IPS-18a (cell line): ENCODE data around the gene CDK14.

Experiments
- H3K27ac ChIP-seq: one replicate; pipeline ENCODE4 v1.5.1; 2013; ENCODE audit warnings: low read length
- H3K27me3 ChIP-seq: one replicate; pipeline ENCODE4 v1.6.1; 2013; ENCODE audit warnings: mild to moderate bottlenecking, low read length; ENCODE audit not compliant: control insufficient read depth, insufficient read depth
- H3K36me3 ChIP-seq: one replicate; pipeline ENCODE4 v1.6.1; 2013; ENCODE audit warnings: low read depth, low read length; ENCODE audit not compliant: control insufficient read depth
- H3K4me1 ChIP-seq: one replicate; pipeline ENCODE4 v1.6.1; 2013; ENCODE audit warnings: low read depth, low read length; ENCODE audit not compliant: control insufficient read depth
- H3K4me3 ChIP-seq: one replicate; pipeline ENCODE4 v1.5.1; 2013; ENCODE audit warnings: low read length
- H3K9ac ChIP-seq: one replicate; pipeline ENCODE4 v1.6.1; 2013; ENCODE audit warnings: mild to moderate bottlenecking, low read length, moderate library complexity
- H3K9me3 ChIP-seq: one replicate; pipeline ENCODE4 v1.6.1; 2013; ENCODE audit warnings: low read depth, low read length; ENCODE audit not compliant: control insufficient read depth

Gene CDK14

DNA sequence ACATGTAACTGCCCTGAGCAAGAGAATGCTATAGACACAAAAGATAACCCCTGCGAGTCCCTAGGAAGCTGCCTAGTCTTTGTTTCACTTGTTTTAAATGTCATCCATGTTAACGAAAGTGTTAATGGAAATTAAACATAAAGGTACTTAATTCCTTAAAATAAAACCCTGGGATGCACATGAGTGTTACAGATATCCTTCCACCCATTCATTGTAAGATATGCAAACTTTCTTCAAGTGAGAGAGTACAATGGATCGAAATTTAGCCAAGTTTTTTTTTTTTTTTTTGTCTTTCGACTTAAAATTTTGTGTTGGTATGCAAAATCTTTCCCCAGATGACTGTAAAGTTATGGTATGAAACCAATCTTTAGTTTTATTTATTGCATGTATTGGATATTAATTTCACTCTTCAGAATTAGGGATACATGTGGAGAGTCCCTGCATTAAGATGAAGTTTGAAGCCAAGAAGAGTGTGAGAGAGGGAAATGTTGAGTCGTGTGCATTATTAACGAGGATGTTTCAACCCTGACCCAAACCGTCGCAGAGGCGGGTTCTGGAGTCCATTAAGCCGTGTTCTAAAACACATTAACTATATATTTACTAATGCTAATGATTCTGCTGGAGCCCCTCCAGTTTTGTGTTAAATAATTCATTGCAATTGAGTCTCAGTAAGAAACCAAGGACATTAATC, 1.6 kb downstream of the CDK14 start:
- Histone ChIP-seq H3K9ac (peak overlapping the region; percentile 75), H3K27me3 (peaks cover 8% of the 10 kb centered on the region), H3K4me1 (peaks cover 2% of the 10 kb centered on the region), H3K4me3 (peak overlapping the region; percentile 76), H3K27ac (no peak overlapping the region), H3K36me3 (no peaks in the 10 kb centered on the region), H3K9me3 (no peaks in the 10 kb centered on the region)

DNA sequence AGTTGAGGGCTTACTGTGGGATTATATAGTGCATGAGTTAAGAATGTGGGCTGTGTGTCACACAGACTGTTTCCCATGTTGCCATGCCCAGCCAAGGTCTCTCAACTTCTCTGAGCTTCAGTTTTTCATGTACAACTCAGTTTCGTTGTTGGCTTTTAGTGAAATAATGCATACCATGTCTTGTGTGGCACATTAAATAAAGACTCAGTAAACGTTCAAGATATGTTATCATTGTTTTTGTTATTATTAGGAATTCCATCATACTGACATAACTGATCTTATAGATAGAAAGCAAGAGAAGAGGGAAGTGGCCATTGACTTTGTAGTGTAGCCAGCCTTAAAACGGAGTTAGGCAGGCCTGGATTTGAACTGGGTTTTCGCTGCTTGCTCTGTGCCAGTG, 2.9 kb downstream of the CDK14 start:
- no peak overlapping the region for H3K27ac ChIP-seq
- H3K4me1 ChIP-seq, result peaks cover 2% of the 10 kb centered on the region
- H3K4me3 ChIP-seq, result no peak overlapping the region
- H3K9me3 ChIP-seq, result no peaks in the 10 kb centered on the region
- peaks cover 8% of the 10 kb centered on the region for H3K27me3 ChIP-seq
- H3K36me3 ChIP-seq, result no peaks in the 10 kb centered on the region
- H3K9ac ChIP-seq, result no peak overlapping the region

DNA sequence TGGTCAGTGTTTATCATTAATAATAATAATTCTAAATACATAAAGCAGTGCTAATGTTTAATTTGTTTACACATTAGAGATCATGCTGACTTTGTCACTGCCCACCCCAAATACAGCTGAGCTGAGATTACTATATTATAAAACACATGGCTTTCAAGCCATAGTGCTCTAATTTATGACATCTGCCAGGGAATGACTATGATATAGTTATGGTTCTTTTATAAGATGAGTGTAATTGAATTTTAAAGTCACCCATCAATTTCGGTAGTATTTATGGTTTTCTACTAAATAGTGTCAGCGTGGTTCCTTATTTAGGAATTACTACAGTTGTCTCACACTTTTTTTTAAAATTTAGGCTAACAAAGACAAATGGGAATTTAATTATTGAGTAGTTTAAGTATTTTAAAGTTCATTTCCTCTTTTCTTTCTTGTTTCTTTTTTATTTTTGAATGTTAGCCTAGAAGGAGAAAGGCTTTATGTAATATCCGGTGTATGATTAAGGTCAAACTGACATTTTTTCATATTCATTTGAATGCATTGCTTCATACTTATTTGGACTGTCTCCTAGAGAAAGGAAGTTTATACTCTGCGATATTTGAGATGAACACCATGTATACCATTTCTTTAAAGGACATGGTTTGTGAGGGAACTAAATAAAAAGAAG, 3.9 kb downstream of the CDK14 start:
- Histone ChIP-seq H3K4me1 (peaks cover 5% of the 10 kb centered on the region), H3K9ac (no peak overlapping the region), H3K9me3 (no peaks in the 10 kb centered on the region), H3K27me3 (peaks cover 8% of the 10 kb centered on the region), H3K27ac (no peak overlapping the region), H3K4me3 (no peak overlapping the region), H3K36me3 (no peaks in the 10 kb centered on the region)

DNA sequence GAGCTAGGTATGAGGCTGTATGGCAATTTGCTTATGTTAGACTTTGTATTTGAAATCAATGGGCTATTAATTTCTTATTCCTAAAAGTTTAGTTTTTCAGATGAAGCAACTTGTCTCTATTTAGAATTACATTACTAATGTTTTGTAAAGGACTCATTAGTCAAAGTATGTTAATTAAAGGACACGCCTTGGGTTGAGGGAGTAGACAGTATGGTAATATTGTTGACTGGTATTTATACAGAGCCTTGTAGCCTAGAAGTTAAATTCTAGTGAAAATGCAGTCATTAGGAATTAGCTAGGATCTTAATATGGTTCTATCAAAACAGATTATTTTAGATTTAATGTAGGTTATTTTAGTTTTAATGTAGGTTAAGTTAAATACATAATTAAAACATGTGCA, 6.2 kb downstream of the CDK14 start:
- H3K36me3 ChIP-seq, result no peaks in the 10 kb centered on the region
- H3K4me3 ChIP-seq, result no peak overlapping the region
- peaks cover 3% of the 10 kb centered on the region for H3K27me3 ChIP-seq
- H3K9me3 ChIP-seq, result no peaks in the 10 kb centered on the region
- no peak overlapping the region for H3K27ac ChIP-seq
- H3K4me1 ChIP-seq, result peaks cover 5% of the 10 kb centered on the region
- no peak overlapping the region for H3K9ac ChIP-seq

DNA sequence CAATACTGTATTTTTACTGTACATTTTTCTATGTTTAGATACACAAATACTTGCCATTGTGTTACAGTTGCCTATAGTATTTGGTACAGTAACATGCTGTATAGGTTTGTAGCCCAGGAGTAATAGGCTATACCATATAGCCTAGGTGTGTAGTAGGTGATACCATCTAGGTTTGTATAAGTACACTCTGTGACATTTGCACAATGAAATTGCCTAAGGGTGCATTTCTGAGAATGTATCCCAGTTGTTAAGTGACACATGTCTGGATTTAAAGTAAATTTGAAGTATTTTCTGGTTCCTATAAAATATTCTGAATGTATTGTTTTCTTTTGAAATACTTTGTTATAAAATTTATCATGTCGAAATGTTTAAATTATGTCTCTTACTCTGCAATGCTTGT, 7.2 kb downstream of the CDK14 start:
- H3K9ac ChIP-seq, result no peak overlapping the region
- H3K27ac ChIP-seq, result no peak overlapping the region
- H3K9me3 ChIP-seq, result no peaks in the 10 kb centered on the region
- H3K27me3 ChIP-seq, result no peaks in the 10 kb centered on the region
- H3K4me3 ChIP-seq, result no peak overlapping the region
- peaks cover 5% of the 10 kb centered on the region for H3K4me1 ChIP-seq
- H3K36me3 ChIP-seq, result no peaks in the 10 kb centered on the region

DNA sequence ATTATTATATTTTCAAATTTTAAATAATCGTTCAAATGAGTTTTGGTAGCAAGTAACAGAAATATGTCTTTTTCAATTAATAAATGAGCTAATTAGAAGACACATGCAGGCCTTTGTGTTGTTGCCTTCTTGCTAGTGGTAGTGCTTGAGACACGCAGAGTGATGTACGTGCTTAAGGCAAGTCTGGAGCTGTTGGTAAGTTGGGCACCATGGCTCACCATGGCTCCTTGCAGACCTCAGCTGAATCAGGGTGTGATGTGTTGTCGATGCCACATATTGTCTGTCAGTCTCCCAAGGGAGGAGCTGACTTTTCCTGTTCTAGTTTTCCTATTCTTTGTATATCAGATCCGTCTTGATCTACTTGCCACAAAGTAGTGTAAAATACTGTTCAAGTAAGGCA, 8.3 kb downstream of the CDK14 start:
- Histone ChIP-seq H3K4me1 (peaks cover 5% of the 10 kb centered on the region), H3K9me3 (no peaks in the 10 kb centered on the region), H3K27me3 (no peaks in the 10 kb centered on the region), H3K9ac (no peak overlapping the region), H3K27ac (no peak overlapping the region), H3K4me3 (no peak overlapping the region), H3K36me3 (no peaks in the 10 kb centered on the region)

DNA sequence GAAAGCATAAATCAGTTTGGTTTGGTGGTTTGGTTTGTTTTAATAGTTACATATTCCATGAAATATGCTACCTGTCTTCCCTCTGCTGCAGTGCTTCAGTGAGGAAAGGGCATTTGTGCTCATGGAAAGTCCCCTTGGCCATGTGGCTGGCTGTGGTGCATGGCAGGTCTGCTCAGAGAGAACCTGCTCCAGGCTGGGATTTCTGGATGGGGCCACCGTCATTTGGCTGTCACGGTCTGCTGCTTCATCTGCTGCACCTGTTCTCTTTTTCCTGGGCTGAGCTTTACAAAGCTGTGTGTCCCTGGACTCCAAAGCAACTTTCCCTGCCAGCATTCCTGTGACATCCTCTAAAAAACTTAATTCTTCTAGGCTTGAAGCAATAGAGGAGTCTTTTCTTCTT, 8.9 kb downstream of the CDK14 start:
- no peaks in the 10 kb centered on the region for H3K27me3 ChIP-seq
- H3K27ac ChIP-seq, result no peak overlapping the region
- no peak overlapping the region for H3K4me3 ChIP-seq
- H3K9me3 ChIP-seq, result no peaks in the 10 kb centered on the region
- H3K4me1 ChIP-seq, result peaks cover 5% of the 10 kb centered on the region
- no peaks in the 10 kb centered on the region for H3K36me3 ChIP-seq
- no peak overlapping the region for H3K9ac ChIP-seq

DNA sequence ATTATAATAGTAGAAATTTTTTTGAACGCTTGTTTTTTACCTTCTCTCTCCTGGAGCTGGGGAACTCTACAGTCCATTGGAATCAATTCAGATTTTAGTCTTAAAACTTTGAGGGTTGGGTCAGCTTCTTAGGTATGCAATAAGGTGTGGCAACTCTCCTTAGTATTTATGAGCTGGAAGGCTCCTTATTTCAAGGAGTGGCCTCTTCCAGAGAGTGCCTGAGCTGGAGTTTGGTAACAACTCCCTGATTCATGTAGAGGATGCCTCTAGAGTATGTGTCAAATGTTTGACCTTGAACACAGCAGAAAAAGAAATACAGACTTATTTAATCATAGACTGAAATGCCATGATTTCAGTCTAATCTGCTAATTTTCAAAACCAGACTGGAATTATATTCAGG, 11.1 kb downstream of the CDK14 start:
- H3K9ac ChIP-seq, result no peak overlapping the region
- H3K4me3 ChIP-seq, result no peak overlapping the region
- no peak overlapping the region for H3K27ac ChIP-seq
- no peaks in the 10 kb centered on the region for H3K9me3 ChIP-seq
- H3K4me1 ChIP-seq, result peaks cover 3% of the 10 kb centered on the region
- no peaks in the 10 kb centered on the region for H3K27me3 ChIP-seq
- no peaks in the 10 kb centered on the region for H3K36me3 ChIP-seq

DNA sequence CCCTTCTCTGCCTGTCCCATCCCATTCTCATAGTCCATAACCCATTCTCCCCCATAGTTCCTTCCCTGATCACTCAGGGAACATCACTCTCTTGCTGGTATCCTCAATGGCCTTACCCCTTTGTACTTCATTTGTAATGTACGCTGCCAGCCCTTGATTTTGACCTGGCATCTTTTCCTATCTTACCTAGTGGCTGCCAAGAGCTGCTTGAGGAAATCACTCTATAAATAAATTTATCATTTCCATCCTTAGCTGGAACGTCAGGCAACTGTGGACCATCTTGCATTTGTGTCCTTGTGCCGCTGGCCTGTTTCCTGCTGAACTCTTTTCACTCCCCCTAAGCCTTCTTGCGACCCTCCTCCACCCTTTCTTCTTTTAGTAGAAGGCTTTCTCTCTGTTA, 14.0 kb downstream of the CDK14 start:
- no peaks in the 10 kb centered on the region for H3K27me3 ChIP-seq
- H3K4me1 ChIP-seq, result no peaks in the 10 kb centered on the region
- no peak overlapping the region for H3K4me3 ChIP-seq
- no peaks in the 10 kb centered on the region for H3K9me3 ChIP-seq
- H3K36me3 ChIP-seq, result no peaks in the 10 kb centered on the region
- no peak overlapping the region for H3K27ac ChIP-seq
- H3K9ac ChIP-seq, result no peak overlapping the region

DNA sequence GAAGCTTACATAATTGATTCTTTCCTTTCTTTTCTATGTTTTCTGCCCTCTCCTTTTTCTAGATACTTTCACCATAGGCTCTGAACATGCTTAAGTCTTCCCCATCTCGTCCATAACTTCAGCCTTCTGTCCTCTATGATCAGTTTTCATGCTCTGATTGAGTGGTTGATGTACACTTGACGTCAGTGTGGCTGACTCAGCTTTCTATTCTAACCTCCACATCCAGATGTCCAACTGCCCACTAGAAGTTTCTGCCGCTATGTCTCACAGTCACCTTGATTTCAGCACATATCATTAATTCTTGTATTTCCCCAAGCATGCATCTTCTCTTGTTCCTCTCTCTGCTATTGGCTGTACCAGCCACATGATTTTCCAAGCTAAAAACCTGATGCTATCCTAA, 15.0 kb downstream of the CDK14 start:
- Histone ChIP-seq H3K9ac (no peak overlapping the region), H3K9me3 (no peaks in the 10 kb centered on the region), H3K4me1 (no peaks in the 10 kb centered on the region), H3K36me3 (no peaks in the 10 kb centered on the region), H3K27me3 (no peaks in the 10 kb centered on the region), H3K4me3 (no peak overlapping the region), H3K27ac (no peak overlapping the region)

DNA sequence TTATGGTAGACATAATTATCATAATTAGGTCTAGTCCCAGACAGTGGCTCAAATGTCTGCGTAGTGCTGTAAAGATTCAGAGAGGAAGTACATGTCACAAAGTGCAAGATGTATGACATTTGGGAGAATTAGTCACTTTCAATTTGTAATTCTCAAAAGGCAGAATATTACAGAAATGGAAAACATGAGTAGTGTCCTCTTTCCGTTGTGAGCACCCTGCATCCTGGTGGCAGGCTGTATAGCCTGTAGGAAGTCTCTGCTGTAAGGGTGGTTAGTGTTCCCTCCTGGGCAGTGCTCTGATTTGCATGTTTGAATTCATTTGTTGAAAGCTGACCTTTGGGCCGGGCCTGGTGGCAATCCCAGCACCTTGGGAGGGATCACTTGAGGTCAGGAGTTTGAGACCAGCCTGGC, 17.0 kb downstream of the CDK14 start:
- Histone ChIP-seq H3K4me1 (no peaks in the 10 kb centered on the region), H3K4me3 (no peak overlapping the region), H3K36me3 (no peaks in the 10 kb centered on the region), H3K27me3 (no peaks in the 10 kb centered on the region), H3K9ac (no peak overlapping the region), H3K9me3 (no peaks in the 10 kb centered on the region), H3K27ac (no peak overlapping the region)

DNA sequence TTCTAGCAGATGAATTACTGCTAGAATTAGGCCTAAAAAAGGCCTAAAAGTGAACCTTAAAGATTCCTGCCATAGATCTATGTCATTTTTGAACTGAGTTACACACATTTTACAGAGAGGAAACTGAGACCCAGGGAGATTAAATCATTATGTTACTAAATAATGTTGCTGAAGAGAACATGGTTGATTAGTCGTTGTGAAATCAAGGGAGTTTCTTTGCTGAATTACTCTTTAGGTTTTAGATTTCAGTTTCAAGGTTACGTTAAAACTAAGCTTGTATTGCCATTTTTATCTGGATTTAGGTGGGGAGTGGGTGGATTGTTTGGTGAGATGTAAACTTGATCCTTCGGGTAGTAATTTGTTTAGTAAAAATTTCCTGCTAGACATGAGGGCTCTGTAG, 21.3 kb downstream of the CDK14 start:
- no peak overlapping the region for H3K4me3 ChIP-seq
- no peak overlapping the region for H3K27ac ChIP-seq
- peaks cover 9% of the 10 kb centered on the region for H3K27me3 ChIP-seq
- H3K9ac ChIP-seq, result no peak overlapping the region
- peaks cover 24% of the 10 kb centered on the region for H3K4me1 ChIP-seq
- no peaks in the 10 kb centered on the region for H3K36me3 ChIP-seq
- no peaks in the 10 kb centered on the region for H3K9me3 ChIP-seq
